Panc1 (cell line): ENCODE measurements around the gene PEX19.

ENCODE experiments used
- POLR2AphosphoS5 ChIP-seq: IDR thresholded peaks from 2 replicates; pipeline ENCODE4 v1.6.1; 2012; ENCODE audit warnings: mild to moderate bottlenecking, low read depth, low read length, moderate library complexity
- TF ChIP-seq, protein P1 (sequence below): fragments of 450-650 bp; IDR thresholded peaks from 2 replicates; pipeline ENCODE4 v1.5.1; 2017; ENCODE audit warnings: mild to moderate bottlenecking

DNA sequence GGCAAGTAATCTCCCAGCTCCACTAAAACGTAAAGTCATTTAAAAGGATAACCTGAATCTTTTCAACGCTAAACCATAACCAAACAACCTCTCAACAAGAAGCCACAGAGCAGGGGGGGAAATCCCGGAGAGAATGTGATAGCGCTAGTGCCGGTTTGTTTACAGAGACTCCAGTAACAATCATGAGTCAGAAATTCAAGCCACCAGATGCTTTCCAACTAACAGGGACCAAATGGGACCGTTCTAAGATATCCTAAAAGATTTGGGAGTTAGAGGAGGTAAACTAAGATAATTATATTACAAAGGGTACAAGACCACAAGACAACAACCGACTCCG, 23.4 kb downstream of the PEX19 start:
- TF ChIP-seq, protein P1, sequence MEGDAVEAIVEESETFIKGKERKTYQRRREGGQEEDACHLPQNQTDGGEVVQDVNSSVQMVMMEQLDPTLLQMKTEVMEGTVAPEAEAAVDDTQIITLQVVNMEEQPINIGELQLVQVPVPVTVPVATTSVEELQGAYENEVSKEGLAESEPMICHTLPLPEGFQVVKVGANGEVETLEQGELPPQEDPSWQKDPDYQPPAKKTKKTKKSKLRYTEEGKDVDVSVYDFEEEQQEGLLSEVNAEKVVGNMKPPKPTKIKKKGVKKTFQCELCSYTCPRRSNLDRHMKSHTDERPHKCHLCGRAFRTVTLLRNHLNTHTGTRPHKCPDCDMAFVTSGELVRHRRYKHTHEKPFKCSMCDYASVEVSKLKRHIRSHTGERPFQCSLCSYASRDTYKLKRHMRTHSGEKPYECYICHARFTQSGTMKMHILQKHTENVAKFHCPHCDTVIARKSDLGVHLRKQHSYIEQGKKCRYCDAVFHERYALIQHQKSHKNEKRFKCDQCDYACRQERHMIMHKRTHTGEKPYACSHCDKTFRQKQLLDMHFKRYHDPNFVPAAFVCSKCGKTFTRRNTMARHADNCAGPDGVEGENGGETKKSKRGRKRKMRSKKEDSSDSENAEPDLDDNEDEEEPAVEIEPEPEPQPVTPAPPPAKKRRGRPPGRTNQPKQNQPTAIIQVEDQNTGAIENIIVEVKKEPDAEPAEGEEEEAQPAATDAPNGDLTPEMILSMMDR: no peak
- TF ChIP-seq POLR2AphosphoS5: no peak
